HUES64 (cell line): ENCODE data around the gene NKIRAS1. TPM values are rescaled to one million over a fixed set of nuclear protein-coding genes. Genes with fewer than 3 reads are reported as not detected.

Experiments
- H3K27ac ChIP-seq: 2 replicates; pipeline ENCODE4 v1.7.0; 2013; ENCODE audit warnings: low read depth, low read length, inconsistent platforms
- H3K27me3 ChIP-seq: 2 replicates; pipeline ENCODE4 v1.6.1; 2013; ENCODE audit warnings: mild to moderate bottlenecking, low read length; ENCODE audit not compliant: insufficient read depth
- H3K36me3 ChIP-seq: 2 replicates; pipeline ENCODE4 v1.6.1; 2013; ENCODE audit warnings: mild to moderate bottlenecking, low read length; ENCODE audit not compliant: insufficient read depth
- H3K4me1 ChIP-seq: 2 replicates; pipeline ENCODE4 v1.6.1; 2013; ENCODE audit warnings: mild to moderate bottlenecking, low read length, moderate library complexity; ENCODE audit not compliant: insufficient read depth
- H3K4me3 ChIP-seq: 2 replicates; pipeline ENCODE4 v1.5.1; 2013; ENCODE audit warnings: mild to moderate bottlenecking, low read length, moderate library complexity
- H3K9ac ChIP-seq: 2 replicates; pipeline ENCODE4 v1.6.1; 2013; ENCODE audit warnings: mild to moderate bottlenecking, low read depth, low read length
- H3K9me3 ChIP-seq: 2 replicates; pipeline ENCODE4 v1.6.1; 2013; ENCODE audit warnings: low read depth, low read length; ENCODE audit not compliant: insufficient read depth
- WGBS: fragments of 150-250, 120-280 bp; methylation state at CpG from one replicate; pipeline ENCODE4 v1.1.7; 2013; ENCODE audit warnings: missing lambda C conversion rate; 5-methylcytosine and 5-hydroxymethylcytosine counted together
- polyA plus RNA-seq, 2 experiments: library from polyadenylated mRNA; stranded (reverse); fragments of 50-300 nt; gene quantifications; one replicate each; pipeline ENCODE4 v1.2.3, GENCODE V29; 2013

The NKIRAS1 gene
- 4.8 TPM for polyA plus RNA-seq (2013, experiment 1 of 2)
- 4.8 TPM for polyA plus RNA-seq (2013, experiment 2 of 2)

DNA sequence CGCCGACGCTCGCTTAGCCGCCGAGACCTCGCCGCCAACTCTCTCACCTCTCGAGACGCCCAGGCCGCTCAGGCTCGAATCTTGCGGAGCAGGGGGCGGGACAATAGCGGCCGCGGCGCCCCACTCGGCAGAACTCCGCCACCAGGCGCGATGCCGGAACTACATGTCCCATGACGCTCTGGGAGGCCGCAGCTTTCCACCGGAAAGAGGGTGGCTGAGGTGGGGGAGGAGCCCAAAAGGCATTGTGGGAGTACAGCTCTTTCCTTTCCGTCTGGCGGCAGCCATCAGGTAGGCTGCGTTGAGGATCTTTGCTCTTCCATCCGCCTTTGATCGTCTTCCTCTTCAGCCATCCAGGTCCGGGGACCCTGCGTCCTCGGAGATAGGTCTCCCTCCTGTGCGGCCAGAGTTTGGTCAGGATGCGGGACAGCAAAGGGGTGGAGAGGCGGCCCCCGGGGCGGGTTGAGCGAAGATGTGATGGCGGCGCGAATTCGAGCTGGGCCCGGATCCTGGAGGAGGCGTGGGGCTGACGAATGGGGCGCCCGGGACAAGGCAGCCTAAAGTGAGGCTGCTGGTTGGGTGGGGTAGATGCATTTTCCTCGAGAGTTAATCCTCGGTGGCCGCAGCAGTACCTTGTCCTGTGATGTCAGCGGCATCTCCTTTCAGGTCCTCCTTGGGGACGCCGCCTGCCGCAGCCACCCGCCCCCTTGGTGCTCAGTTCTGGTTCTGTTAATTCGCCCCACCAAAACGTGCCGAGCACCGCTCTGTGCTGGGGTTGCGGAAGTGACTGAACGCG, at the start of gene NKIRAS1, which contains the start of gene RPL15:
TSS of gene NKIRAS1 (minus strand) at position 105 of the 793 bp plus-strand sequence. CDS start 6,086 bp downstream, outside the sequence.
TSS of gene RPL15 (plus strand) at position 247 of the 793 bp plus-strand sequence. CDS start 728 bp downstream, outside the sequence.
- Histone ChIP-seq H3K4me1 (peaks cover 18% of the 10 kb centered on the region), H3K27ac (peak within 1 kb of the TSS; percentile 79), H3K36me3 (peaks cover 40% of the 10 kb centered on the region), H3K27me3 (peaks cover 6% of the 10 kb centered on the region), H3K4me3 (peak within 1 kb of the TSS; percentile 78), H3K9ac (peak within 1 kb of the TSS; percentile 99), H3K9me3 (no peaks in the 10 kb centered on the region)
- under 1% methylated on average over 64 of the region's 64 CpGs for WGBS

GRCh38 chr3:23966328-23966727, 49.5 kb upstream of the NKIRAS1 start:
- no peak overlapping the region for H3K27ac ChIP-seq
- WGBS: 88% methylated on average over 1 of the region's 1 CpG
- no peak overlapping the region for H3K4me3 ChIP-seq
- H3K9ac ChIP-seq: no peak overlapping the region
- H3K4me1 ChIP-seq: peaks cover 3% of the 10 kb centered on the region; the same call in 1 of the 2 replicates
- H3K27me3 ChIP-seq: no peaks in the 10 kb centered on the region
- H3K36me3 ChIP-seq: peaks cover 72% of the 10 kb centered on the region
- no peaks in the 10 kb centered on the region for H3K9me3 ChIP-seq

GRCh38 chr3:23964537-23965235, 47.9 kb upstream of the NKIRAS1 start:
- no peak overlapping the region for H3K27ac ChIP-seq
- no peak overlapping the region for H3K4me3 ChIP-seq
- H3K9ac ChIP-seq: no peak overlapping the region
- no peaks in the 10 kb centered on the region for H3K9me3 ChIP-seq
- WGBS: 98% methylated on average over 3 of the region's 3 CpGs
- H3K4me1 ChIP-seq: peaks cover 3% of the 10 kb centered on the region; the same call in 1 of the 2 replicates
- no peaks in the 10 kb centered on the region for H3K27me3 ChIP-seq
- H3K36me3 ChIP-seq: peaks cover 79% of the 10 kb centered on the region

DNA sequence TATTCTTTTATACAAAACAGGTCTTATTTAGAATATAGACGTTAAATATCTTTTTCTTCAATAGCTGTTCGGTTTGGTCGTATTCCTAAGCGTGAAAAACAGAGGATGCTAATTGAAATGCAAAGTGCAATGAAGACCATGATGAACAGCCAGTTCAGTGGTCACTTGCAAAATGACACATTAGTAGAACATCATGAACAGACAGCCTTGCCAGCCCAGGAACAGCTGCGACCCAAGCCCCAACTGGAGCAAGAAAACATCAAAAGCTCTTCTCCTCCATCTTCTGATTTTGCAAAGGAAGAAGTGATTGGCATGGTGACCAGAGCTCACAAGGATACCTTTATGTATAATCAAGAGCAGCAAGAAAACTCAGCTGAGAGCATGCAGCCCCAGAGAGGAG, 45.1 kb upstream of the NKIRAS1 start:
- Histone ChIP-seq H3K9ac (no peak overlapping the region), H3K27ac (no peak overlapping the region)

DNA sequence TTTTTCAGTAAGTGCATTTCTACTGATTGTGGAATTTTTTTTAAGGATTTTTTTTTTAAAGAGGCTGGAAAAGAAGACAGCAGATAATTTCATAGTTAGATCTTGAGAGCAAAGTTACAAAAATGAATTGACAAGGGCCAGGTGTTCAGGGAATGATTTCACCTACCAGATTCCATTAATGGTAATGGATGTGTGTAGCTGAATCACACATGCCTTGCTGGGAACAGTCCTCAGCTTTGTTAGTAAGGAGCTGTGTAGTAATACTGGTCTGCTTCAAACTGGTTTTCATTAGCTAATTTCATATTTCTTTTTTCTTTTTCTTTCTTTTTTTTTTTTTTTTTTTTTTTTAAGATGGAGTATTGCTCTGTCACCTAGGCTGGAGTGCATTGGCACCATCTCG, 44.3 kb upstream of the NKIRAS1 start:
- 90% methylated on average over 1 of the region's 1 CpG for WGBS
- Histone ChIP-seq H3K36me3 (peaks cover 72% of the 10 kb centered on the region), H3K9ac (no peak overlapping the region), H3K4me1 (peaks cover 3% of the 10 kb centered on the region; the same call in 1 of the 2 replicates), H3K4me3 (no peak overlapping the region), H3K27ac (no peak overlapping the region), H3K9me3 (no peaks in the 10 kb centered on the region), H3K27me3 (no peaks in the 10 kb centered on the region)

More for the DNA sequence above, 45.1 kb upstream of the NKIRAS1 start:
- peaks cover 3% of the 10 kb centered on the region; the same call in 1 of the 2 replicates for H3K4me1 ChIP-seq
- peaks cover 72% of the 10 kb centered on the region for H3K36me3 ChIP-seq
- H3K9me3 ChIP-seq: no peaks in the 10 kb centered on the region
- no peaks in the 10 kb centered on the region for H3K27me3 ChIP-seq
- H3K4me3 ChIP-seq: no peak overlapping the region
- 94% methylated on average over 5 of the region's 5 CpGs for WGBS

DNA sequence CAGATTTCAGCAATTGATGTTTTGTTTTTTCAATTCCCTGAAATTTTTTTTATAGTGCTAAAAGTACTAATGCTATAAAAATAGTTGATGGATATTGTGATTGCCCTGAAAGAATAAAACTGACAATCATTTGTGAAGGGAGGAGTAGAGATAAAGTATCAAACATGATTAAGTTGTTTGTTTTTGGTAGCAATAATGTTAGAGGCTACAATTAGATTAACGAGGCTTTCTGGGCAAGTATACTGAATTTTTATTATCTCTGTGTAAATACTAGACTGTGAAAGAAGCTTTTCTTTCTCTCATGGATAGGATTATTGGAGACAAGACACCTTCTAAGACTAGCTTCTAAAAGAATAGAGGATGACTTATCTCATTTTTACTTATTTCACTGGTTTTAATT, 43.9 kb upstream of the NKIRAS1 start:
- no peaks in the 10 kb centered on the region for H3K9me3 ChIP-seq
- H3K27me3 ChIP-seq: no peaks in the 10 kb centered on the region
- peaks cover 3% of the 10 kb centered on the region; the same call in 1 of the 2 replicates for H3K4me1 ChIP-seq
- WGBS: 95% methylated on average over 1 of the region's 1 CpG
- H3K36me3 ChIP-seq: peaks cover 72% of the 10 kb centered on the region
- H3K9ac ChIP-seq: no peak overlapping the region
- no peak overlapping the region for H3K4me3 ChIP-seq
- no peak overlapping the region for H3K27ac ChIP-seq

DNA sequence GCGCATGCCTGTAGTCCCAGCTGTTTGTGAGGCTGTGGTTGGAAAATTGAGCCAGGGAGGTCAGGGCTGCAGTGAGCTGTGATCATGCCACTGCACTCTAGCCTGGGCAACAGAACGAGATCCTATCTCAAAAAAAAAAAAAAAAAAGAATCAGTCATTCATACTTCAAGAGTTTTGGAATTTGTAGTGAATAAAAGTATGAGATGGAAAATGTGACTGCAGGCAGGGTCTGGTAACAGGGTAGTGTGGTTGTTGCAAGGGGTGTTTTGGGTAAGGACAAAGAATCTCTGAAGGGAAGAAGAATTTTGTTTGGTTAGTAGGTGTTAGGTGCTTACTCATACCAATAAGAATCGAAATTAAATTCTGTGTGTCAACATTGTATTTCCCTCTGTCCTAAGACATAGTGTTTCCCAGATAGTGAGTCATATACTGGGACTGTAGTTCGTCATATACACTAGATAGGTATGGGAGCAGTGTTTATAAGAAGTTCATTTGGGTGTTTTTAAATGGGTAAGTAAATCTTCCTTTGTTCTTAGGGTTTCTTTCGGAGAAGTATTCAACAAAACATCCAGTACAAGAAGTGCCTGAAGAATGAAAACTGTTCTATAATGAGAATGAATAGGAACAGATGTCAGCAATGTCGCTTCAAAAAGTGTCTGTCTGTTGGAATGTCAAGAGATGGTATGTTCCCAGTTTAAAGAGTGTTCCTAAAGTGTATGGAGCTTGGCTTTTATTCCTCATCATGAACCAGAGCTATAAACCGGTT, 42.5 kb upstream of the NKIRAS1 start:
- H3K9ac ChIP-seq: no peak overlapping the region
- no peaks in the 10 kb centered on the region for H3K9me3 ChIP-seq
- WGBS: 97% methylated on average over 6 of the region's 7 CpGs
- peaks cover 70% of the 10 kb centered on the region for H3K36me3 ChIP-seq
- H3K4me1 ChIP-seq: peaks cover 3% of the 10 kb centered on the region; the same call in 1 of the 2 replicates
- H3K27ac ChIP-seq: no peak overlapping the region
- no peak overlapping the region for H3K4me3 ChIP-seq
- no peaks in the 10 kb centered on the region for H3K27me3 ChIP-seq

DNA sequence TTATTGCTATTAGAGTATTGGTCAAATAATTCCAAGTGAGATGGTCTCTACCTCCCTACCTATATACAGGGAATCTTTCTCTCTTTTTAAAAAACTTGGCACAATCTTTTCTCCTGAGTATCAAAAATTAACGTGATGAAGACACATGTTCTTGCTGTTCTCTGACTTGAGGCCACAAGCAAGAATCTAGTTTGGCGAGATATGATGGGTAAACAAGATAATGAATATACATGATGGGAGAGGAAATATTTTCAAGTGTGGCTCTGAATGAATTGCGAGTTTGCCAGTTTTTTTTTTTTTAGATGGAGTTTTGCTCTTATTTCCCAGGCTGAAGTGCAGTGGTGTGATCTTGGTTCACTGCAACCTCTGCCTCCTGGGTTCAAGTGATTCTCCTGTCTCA, 39.9 kb upstream of the NKIRAS1 start:
- no peaks in the 10 kb centered on the region for H3K27me3 ChIP-seq
- peaks cover 54% of the 10 kb centered on the region for H3K36me3 ChIP-seq
- H3K9me3 ChIP-seq: no peaks in the 10 kb centered on the region
- H3K4me3 ChIP-seq: no peak overlapping the region
- 96% methylated on average over 3 of the region's 3 CpGs for WGBS
- H3K27ac ChIP-seq: no peak overlapping the region
- no peak overlapping the region for H3K9ac ChIP-seq
- no peaks in the 10 kb centered on the region for H3K4me1 ChIP-seq

DNA sequence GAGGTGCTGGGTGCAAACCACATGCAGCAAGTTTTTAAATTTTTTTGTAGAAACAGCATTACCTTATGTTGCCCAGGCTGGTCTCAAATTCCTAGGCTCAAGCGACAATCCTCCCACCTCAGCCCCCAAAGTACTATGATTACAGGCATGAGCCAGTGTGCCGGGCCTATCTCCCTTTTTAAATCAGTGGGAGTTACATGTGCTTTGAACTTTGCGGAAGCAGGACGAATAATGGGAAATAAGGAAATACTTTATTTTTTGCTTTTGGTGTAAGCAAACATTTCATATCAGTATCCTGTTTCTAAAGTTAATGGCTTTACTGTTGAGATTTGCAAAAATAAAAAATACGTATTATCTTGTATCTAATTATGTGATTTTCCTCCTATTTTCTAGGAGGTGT, 37.4 kb upstream of the NKIRAS1 start:
- no peaks in the 10 kb centered on the region for H3K4me1 ChIP-seq
- H3K27ac ChIP-seq: no peak overlapping the region
- peaks cover 31% of the 10 kb centered on the region for H3K36me3 ChIP-seq
- H3K9me3 ChIP-seq: no peaks in the 10 kb centered on the region
- no peak overlapping the region for H3K9ac ChIP-seq
- no peak overlapping the region for H3K4me3 ChIP-seq
- 97% methylated on average over 4 of the region's 5 CpGs for WGBS
- no peaks in the 10 kb centered on the region for H3K27me3 ChIP-seq

GRCh38 chr3:23953523-23953922, 36.7 kb upstream of the NKIRAS1 start:
- H3K4me3 ChIP-seq: no peak overlapping the region
- no peak overlapping the region for H3K9ac ChIP-seq
- no peaks in the 10 kb centered on the region for H3K27me3 ChIP-seq
- no CpG with 5 or more reads among the region's 1 CpG for WGBS
- H3K4me1 ChIP-seq: no peaks in the 10 kb centered on the region
- H3K9me3 ChIP-seq: no peaks in the 10 kb centered on the region
- H3K27ac ChIP-seq: no peak overlapping the region
- H3K36me3 ChIP-seq: peaks cover 29% of the 10 kb centered on the region
